Measurements from ENCODE around the gene TMEM212. TPM values are rescaled to one million over a fixed set of nuclear protein-coding genes. Genes with fewer than 3 reads are reported as not detected.

The TMEM212 gene
- total and polyA plus RNA-seq, 2 of the 13 experiments (the other 11 are each of a cell fraction or from before 2014, with no cell fraction given), result not detected

DNA sequence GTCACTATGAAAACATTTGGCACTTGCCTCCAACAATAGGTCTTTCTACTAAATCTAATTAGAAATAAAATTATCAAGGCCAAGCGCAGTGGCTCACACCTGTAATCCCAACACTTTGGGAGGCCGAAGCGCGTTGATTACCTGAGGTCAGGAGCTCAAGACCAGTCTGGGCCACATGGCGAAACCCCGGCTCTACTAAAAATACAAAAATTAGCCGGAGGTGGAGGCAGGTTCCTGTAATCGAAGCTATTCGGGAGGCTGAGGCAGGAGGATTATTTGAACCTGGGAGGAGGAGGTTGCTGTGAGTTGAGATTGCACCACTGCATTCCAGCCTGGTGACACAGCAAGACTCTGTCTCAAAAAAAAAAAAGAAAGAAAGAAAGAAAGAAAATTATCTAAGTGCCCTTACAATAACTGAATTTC, 31.2 kb upstream of the TMEM212 start:
- FAIRE-seq, result no peak
- TF ChIP-seq RBM22 (optimal IDR thresholded peaks at IDR 0.05; ENCODE audit: low read length) (no peak), MIXL1 (CRISPR knock-in tag; IDR thresholded peaks at IDR 0.05) (no peak), ZNF607 (CRISPR knock-in tag; IDR thresholded peaks at IDR 0.05; ENCODE audit: borderline replicate concordance) (no peak), ZBTB33 (CRISPR knock-in tag; IDR thresholded peaks at IDR 0.05) (no peak), RERE (CRISPR knock-in tag; IDR thresholded peaks at IDR 0.05; ENCODE audit: low read depth) (no peak), RFX5 (IDR thresholded peaks at IDR 0.05; ENCODE audit: low read depth, low read length) (no peak)
- TF ChIP-seq, protein P1, sequence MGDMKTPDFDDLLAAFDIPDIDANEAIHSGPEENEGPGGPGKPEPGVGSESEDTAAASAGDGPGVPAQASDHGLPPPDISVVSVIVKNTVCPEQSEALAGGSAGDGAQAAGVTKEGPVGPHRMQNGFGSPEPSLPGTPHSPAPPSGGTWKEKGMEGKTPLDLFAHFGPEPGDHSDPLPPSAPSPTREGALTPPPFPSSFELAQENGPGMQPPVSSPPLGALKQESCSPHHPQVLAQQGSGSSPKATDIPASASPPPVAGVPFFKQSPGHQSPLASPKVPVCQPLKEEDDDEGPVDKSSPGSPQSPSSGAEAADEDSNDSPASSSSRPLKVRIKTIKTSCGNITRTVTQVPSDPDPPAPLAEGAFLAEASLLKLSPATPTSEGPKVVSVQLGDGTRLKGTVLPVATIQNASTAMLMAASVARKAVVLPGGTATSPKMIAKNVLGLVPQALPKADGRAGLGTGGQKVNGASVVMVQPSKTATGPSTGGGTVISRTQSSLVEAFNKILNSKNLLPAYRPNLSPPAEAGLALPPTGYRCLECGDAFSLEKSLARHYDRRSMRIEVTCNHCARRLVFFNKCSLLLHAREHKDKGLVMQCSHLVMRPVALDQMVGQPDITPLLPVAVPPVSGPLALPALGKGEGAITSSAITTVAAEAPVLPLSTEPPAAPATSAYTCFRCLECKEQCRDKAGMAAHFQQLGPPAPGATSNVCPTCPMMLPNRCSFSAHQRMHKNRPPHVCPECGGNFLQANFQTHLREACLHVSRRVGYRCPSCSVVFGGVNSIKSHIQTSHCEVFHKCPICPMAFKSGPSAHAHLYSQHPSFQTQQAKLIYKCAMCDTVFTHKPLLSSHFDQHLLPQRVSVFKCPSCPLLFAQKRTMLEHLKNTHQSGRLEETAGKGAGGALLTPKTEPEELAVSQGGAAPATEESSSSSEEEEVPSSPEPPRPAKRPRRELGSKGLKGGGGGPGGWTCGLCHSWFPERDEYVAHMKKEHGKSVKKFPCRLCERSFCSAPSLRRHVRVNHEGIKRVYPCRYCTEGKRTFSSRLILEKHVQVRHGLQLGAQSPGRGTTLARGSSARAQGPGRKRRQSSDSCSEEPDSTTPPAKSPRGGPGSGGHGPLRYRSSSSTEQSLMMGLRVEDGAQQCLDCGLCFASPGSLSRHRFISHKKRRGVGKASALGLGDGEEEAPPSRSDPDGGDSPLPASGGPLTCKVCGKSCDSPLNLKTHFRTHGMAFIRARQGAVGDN (CRISPR knock-in tag; IDR thresholded peaks at IDR 0.05), result 0 out of 2 replicates have a peak, but pooled peaks have one; percentile 13
- TF ChIP-seq, protein P2, sequence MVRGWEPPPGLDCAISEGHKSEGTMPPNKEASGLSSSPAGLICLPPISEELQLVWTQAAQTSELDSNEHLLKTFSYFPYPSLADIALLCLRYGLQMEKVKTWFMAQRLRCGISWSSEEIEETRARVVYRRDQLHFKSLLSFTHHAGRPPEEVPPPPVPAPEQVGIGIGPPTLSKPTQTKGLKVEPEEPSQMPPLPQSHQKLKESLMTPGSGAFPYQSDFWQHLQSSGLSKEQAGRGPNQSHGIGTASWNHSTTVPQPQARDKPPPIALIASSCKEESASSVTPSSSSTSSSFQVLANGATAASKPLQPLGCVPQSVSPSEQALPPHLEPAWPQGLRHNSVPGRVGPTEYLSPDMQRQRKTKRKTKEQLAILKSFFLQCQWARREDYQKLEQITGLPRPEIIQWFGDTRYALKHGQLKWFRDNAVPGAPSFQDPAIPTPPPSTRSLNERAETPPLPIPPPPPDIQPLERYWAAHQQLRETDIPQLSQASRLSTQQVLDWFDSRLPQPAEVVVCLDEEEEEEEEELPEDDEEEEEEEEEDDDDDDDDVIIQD (CRISPR knock-in tag; IDR thresholded peaks at IDR 0.05; ENCODE audit: low read depth), result 0 out of 2 replicates have a peak, but pooled peaks have one; percentile 13

More for the DNA sequence above, 31.2 kb upstream of the TMEM212 start:
- intact Hi-C loops (cut with micrococcal nuclease; ENCODE audit: unreplicated experiment) (loop anchor here (2.0 kb wide), 1 partner anchor 13 kb away; no protein-coding TSS in a partner anchor), in situ Hi-C loops (cut with HindIII; ENCODE audit: extremely low pct_ligation_motif_present, low pct_unique_long_range_greater_than_20kb) (no loop called here)
- ChIA-PET POLR2A (interaction anchor here (1.3 to 6.5 kb wide), 4 partner anchors 12 to 28 kb away, joined by 4 to 91 read pairs (median 48); partner anchors contain the start of gene TMEM212), CTCF (ENCODE audit: low intra/inter-chr PET ratio, low total read pairs) (no interaction called here)
- WGBS (ENCODE audit: low lambda C conversion rate), result 84% methylated on average over 9 of the region's 9 CpGs
- no TSS peak for BruUV-seq (replicated peaks)
- H3K36me3 ChIP-seq (replicated peaks in 1 of 2; ENCODE audit: control insufficient read depth in 1 of 2, insufficient read depth in 2 of 2, low read length in 2 of 2), result no peaks in the 10 kb centered on the region
- no peak overlapping the region for H2AFZ ChIP-seq (ENCODE audit: low read length)
- peaks cover 50% of the 10 kb centered on the region for H3K4me1 ChIP-seq (ENCODE audit: insufficient read depth, low read length)
- peak overlapping the region; percentile 96 for H3K27ac ChIP-seq (ENCODE audit: extremely low read length, insufficient read depth, low read length)
- no peak for DNase-seq (ENCODE audit: low spot score)
- no peaks in the 10 kb centered on the region for H4K20me1 ChIP-seq (ENCODE audit: insufficient read depth, low read length)
- H3K4me3 ChIP-seq (replicated peaks in 1 of 3; ENCODE audit: insufficient read depth in 1 of 3, low read depth in 2 of 3, low read length in 3 of 3), result peak overlapping the region in 1 of 3 experiments; percentile 91; a peak in 2 of 6 replicates
- no peaks in the 10 kb centered on the region for H3K9me3 ChIP-seq (ENCODE audit: low read length)
- H3K27me3 ChIP-seq (ENCODE audit: control insufficient read depth in 1 of 2, insufficient read depth in 2 of 2, low read length in 2 of 2), result no peaks in the 10 kb centered on the region; a peak in 1 of 5 replicates
- H3K9ac ChIP-seq (ENCODE audit: insufficient read depth, low read depth, low read length), result peak overlapping the region; percentile 90; the same call in 1 of the 2 replicates
- peaks cover 42% of the 10 kb centered on the region for H3K79me2 ChIP-seq (ENCODE audit: insufficient read depth, low read length)
- ATAC-seq, result no peak
- H3K4me2 ChIP-seq (ENCODE audit: low read depth, low read length), result peak overlapping the region; percentile 83

All from HepG2 (cell line).